Chondrocyte (in vitro differentiated cells): Measurements from ENCODE around the gene DIPK1A. TPM values are rescaled to one million over a fixed set of nuclear protein-coding genes. Genes with fewer than 3 reads are reported as not detected.
A peak's percentile ranks its signal among the peaks of the same experiment; 100 is the strongest.

Experiments
- DNase-seq: peaks from one replicate; pipeline ENCODE4 v3.0.0; 2021; ENCODE audit warnings: mixed read lengths, low spot score
- H3K27ac Mint-ChIP-seq: one replicate; pipeline ENCODE4 v1.8.0; 2021; ENCODE audit warnings: mild to moderate bottlenecking, moderate library complexity, mixed read lengths; ENCODE audit not compliant: unreplicated experiment
- H3K27me3 Mint-ChIP-seq: 2 replicates; pipeline ENCODE4 v1.8.0; 2021; ENCODE audit warnings: low read depth, mixed read lengths
- H3K36me3 Mint-ChIP-seq: 2 replicates; pipeline ENCODE4 v1.8.0; 2021; ENCODE audit warnings: low read depth, mixed read lengths
- H3K4me1 Mint-ChIP-seq: 2 replicates; pipeline ENCODE4 v1.8.0; 2021; ENCODE audit warnings: low read depth, mild to moderate bottlenecking, mixed read lengths
- H3K4me3 Mint-ChIP-seq: one replicate; pipeline ENCODE4 v1.8.0; 2021; ENCODE audit warnings: mild to moderate bottlenecking, moderate library complexity, mixed read lengths; ENCODE audit not compliant: unreplicated experiment
- H3K9me3 Mint-ChIP-seq: 2 replicates; pipeline ENCODE4 v1.8.0; 2021; ENCODE audit warnings: low read depth, mixed read lengths
- total RNA-seq: library from RNA; stranded (reverse); gene quantifications from 3 replicates; pipeline ENCODE4 v1.2.1, GENCODE V29; 2021
- TF ChIP-seq, protein P1 (sequence below): fragments of 200-600 bp; sonication (generic); IDR thresholded peaks from 2 replicates; pipeline ENCODE4 v1.5.0; 2021; ENCODE audit warnings: antibody characterized with exemption, mild to moderate bottlenecking, moderate library complexity

Gene DIPK1A
- total RNA-seq, 1 donor from 2014 or later = 11.2 TPM

DNA sequence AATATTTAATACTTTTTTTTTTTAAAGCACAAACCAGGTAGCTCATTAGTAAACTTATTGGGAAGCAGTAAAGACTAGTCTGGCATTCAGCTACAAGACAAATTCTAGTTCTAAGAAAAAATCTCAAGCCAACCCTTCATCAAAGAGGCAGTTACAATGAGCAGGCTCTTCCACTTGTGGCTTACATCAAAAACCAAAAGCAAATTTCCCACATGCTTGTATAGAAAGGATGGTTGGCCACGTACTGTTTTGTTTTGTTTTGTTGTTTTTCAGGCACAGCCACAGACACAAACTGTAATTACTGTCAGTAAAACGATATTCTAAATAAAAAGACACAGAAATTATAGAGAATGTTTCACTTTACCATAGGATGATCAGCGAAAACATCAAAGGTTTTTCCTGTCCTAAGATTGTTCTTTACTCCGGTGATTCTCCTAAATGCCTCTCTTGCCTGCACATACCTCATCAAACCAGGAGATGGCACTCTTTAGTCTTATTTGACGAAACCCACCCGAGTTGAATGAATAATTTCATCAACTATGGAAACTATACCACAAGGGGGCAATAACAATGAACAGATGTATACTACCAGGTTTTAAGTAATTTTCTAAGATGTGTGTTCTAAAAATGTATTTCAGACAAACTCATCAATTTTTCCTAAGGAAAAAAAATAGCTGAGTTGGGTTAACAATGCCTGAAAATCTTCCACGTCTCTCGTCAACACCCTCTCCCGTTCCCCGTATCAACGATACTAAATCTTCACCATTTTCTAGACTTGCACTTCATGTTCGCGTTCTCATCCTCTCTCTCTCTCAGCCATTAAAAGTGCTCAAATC is 102.5 kb downstream of the DIPK1A start:
- H3K4me3 Mint-ChIP-seq = no peak overlapping the region
- TF ChIP-seq, protein P1, sequence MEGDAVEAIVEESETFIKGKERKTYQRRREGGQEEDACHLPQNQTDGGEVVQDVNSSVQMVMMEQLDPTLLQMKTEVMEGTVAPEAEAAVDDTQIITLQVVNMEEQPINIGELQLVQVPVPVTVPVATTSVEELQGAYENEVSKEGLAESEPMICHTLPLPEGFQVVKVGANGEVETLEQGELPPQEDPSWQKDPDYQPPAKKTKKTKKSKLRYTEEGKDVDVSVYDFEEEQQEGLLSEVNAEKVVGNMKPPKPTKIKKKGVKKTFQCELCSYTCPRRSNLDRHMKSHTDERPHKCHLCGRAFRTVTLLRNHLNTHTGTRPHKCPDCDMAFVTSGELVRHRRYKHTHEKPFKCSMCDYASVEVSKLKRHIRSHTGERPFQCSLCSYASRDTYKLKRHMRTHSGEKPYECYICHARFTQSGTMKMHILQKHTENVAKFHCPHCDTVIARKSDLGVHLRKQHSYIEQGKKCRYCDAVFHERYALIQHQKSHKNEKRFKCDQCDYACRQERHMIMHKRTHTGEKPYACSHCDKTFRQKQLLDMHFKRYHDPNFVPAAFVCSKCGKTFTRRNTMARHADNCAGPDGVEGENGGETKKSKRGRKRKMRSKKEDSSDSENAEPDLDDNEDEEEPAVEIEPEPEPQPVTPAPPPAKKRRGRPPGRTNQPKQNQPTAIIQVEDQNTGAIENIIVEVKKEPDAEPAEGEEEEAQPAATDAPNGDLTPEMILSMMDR = peak; percentile 98
- H3K36me3 Mint-ChIP-seq = peaks cover 2% of the 10 kb centered on the region
- H3K27me3 Mint-ChIP-seq = no peaks in the 10 kb centered on the region
- peaks cover 4% of the 10 kb centered on the region for H3K4me1 Mint-ChIP-seq
- no peak for DNase-seq
- no peak overlapping the region for H3K27ac Mint-ChIP-seq
- peaks cover 5% of the 10 kb centered on the region for H3K9me3 Mint-ChIP-seq

DNA sequence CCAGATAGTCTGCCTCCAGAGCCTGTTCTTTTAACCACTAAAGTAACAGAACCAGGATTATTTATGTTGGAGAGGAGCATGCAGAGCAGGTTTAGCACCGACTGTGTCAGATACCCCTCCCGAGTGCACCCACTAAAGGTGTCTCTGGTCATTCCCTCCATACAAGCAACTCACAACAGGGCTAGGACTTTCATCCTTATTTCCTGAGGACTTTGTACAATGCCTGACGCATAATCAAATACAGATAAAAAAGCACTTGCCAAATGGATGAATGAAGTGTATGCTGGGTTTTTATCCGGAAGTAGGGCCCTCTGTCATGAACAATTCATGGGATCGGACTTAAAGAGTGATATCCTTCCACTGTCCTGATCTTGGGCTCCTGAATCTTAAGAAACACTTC is 103.4 kb downstream of the DIPK1A start:
- Mint-ChIP-seq H3K4me3 (no peak overlapping the region), H3K27ac (no peak overlapping the region), H3K4me1 (peaks cover 4% of the 10 kb centered on the region), H3K9me3 (peaks cover 5% of the 10 kb centered on the region), H3K27me3 (no peaks in the 10 kb centered on the region), H3K36me3 (peaks cover 2% of the 10 kb centered on the region)
- no peak for DNase-seq
- TF ChIP-seq, protein P1 = no peak

- Mint-ChIP-seq H3K27ac (no peak overlapping the region), H3K9me3 (peaks cover 5% of the 10 kb centered on the region), H3K4me1 (peaks cover 7% of the 10 kb centered on the region), H3K27me3 (no peaks in the 10 kb centered on the region), H3K36me3 (peaks cover 2% of the 10 kb centered on the region), H3K4me3 (no peak overlapping the region)
- DNase-seq = no peak
- TF ChIP-seq, protein P1 = no peak
Observed at GRCh38 chr1:92855236-92855635, 106.0 kb downstream of the DIPK1A start.

- DNase-seq = no peak
- TF ChIP-seq, protein P1 = no peak
- Mint-ChIP-seq H3K27me3 (no peaks in the 10 kb centered on the region), H3K4me1 (peaks cover 6% of the 10 kb centered on the region), H3K36me3 (peaks cover 2% of the 10 kb centered on the region), H3K4me3 (no peak overlapping the region), H3K27ac (no peak overlapping the region), H3K9me3 (peaks cover 5% of the 10 kb centered on the region)
Observed at GRCh38 chr1:92854101-92854785, 107.0 kb downstream of the DIPK1A start.

DNA sequence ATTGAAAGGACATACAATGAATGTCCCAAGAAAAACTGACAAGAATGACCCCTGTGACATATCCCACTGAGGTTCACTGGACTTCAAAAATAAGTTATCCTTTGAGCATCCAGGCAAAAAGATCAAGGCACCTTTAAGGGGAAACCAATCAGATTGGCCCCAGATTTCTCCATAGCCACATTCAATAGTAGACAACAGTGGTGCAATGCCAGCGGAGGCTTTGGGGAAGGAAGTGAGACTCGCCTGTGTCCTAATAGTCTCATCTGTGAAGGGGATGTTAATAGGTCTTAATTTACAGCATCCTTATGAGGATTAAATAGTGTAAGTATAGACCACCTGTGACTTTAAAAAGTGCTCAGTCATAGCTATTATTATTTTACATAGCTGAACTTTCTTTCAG is 108.0 kb downstream of the DIPK1A start:
- peaks cover 3% of the 10 kb centered on the region for H3K4me1 Mint-ChIP-seq
- H3K27me3 Mint-ChIP-seq = no peaks in the 10 kb centered on the region
- peaks cover 2% of the 10 kb centered on the region for H3K36me3 Mint-ChIP-seq
- H3K9me3 Mint-ChIP-seq = peaks cover 5% of the 10 kb centered on the region
- no peak overlapping the region for H3K27ac Mint-ChIP-seq
- TF ChIP-seq, protein P1 = no peak
- H3K4me3 Mint-ChIP-seq = no peak overlapping the region
- no peak for DNase-seq
